HG02973 (cell line): Measurements from ENCODE around the gene CCDC40.

Experiments
- ATAC-seq: cut with Tn5 transposase; IDR thresholded peaks from one replicate; pipeline ENCODE4 v1.9.1; 2021; ENCODE audit warnings: moderate library complexity; ENCODE audit not compliant: unreplicated experiment

CCDC40 gene

GRCh38 chr17:80099291-80100034 is 63.0 kb downstream of the CCDC40 start:
- no peak for ATAC-seq

- no peak for ATAC-seq
Measured at GRCh38 chr17:80100035-80100323, 63.5 kb downstream of the CCDC40 start.

GRCh38 chr17:80101011-80101945 is 64.8 kb downstream of the CCDC40 start, which contains the start of gene GAA:
Gene GAA, plus strand, starts transcription at chr17:80101581. Its CDS starts 3,006 bp downstream, at chr17:80104587.
- ATAC-seq = peak; percentile 56

- ATAC-seq = peak; percentile 6
Measured at GRCh38 chr17:80101946-80102663, 65.7 kb downstream of the CCDC40 start.

- no peak for ATAC-seq
Measured at GRCh38 chr17:80102664-80103448, 66.4 kb downstream of the CCDC40 start.

GRCh38 chr17:80103449-80104085 is 67.1 kb downstream of the CCDC40 start:
- no peak for ATAC-seq

- ATAC-seq = no peak
Measured at GRCh38 chr17:80104321-80104955, 68.0 kb downstream of the CCDC40 start.

- ATAC-seq = no peak
Measured at GRCh38 chr17:80104956-80105375, 68.5 kb downstream of the CCDC40 start.

- ATAC-seq = no peak
Measured at GRCh38 chr17:80105762-80106161, 69.3 kb downstream of the CCDC40 start.

GRCh38 chr17:80106176-80106575 is 69.7 kb downstream of the CCDC40 start:
- no peak for ATAC-seq

GRCh38 chr17:80106751-80107150 is 70.3 kb downstream of the CCDC40 start:
- ATAC-seq = no peak

GRCh38 chr17:80107231-80108021 is 71.0 kb downstream of the CCDC40 start:
- no peak for ATAC-seq

- ATAC-seq = no peak
Measured at GRCh38 chr17:80108036-80108971, 71.9 kb downstream of the CCDC40 start.

GRCh38 chr17:80109066-80109660 is 72.7 kb downstream of the CCDC40 start:
- ATAC-seq = no peak

- ATAC-seq = no peak
Measured at GRCh38 chr17:80109713-80110446, 73.4 kb downstream of the CCDC40 start.

GRCh38 chr17:80110447-80110812 is 74.0 kb downstream of the CCDC40 start:
- no peak for ATAC-seq
